Measurements from ENCODE around the gene CIC.
"Not testable (repeated sequence)": the region's sequence is repeated elsewhere in the genome, so short reads cannot be mapped to it uniquely, and the experiment has no call there.

The CIC gene

GRCh38 chr19:42328854-42329253 is 59.8 kb downstream of the CIC start:
- DNase-seq (ENCODE audit: low read depth in 1 of 2, low spot score in 1 of 2), result no peak

- no peak for DNase-seq (ENCODE audit: low read depth in 1 of 2, low spot score in 1 of 2)
Measured at GRCh38 chr19:42330241-42330711, 61.2 kb downstream of the CIC start.

- not testable (repeated sequence) for DNase-seq (ENCODE audit: low read depth in 1 of 2, low spot score in 1 of 2)
Measured at GRCh38 chr19:42331333-42331732, 62.3 kb downstream of the CIC start.

- no peak for DNase-seq (ENCODE audit: low read depth in 1 of 2, low spot score in 1 of 2)
Measured at GRCh38 chr19:42332059-42332458, 63.0 kb downstream of the CIC start.

- DNase-seq (ENCODE audit: low read depth in 1 of 2, low spot score in 1 of 2), result no peak
Measured at GRCh38 chr19:42333018-42333417, 64.0 kb downstream of the CIC start.

- DNase-seq (ENCODE audit: low read depth in 1 of 2, low spot score in 1 of 2), result no peak
Measured at GRCh38 chr19:42333975-42334696, 65.1 kb downstream of the CIC start.

- DNase-seq (ENCODE audit: low read depth in 1 of 2, low spot score in 1 of 2), result no peak
Measured at GRCh38 chr19:42334697-42335373, 65.8 kb downstream of the CIC start.

- no peak for DNase-seq (ENCODE audit: low read depth in 1 of 2, low spot score in 1 of 2)
Measured at GRCh38 chr19:42335374-42335936, 66.4 kb downstream of the CIC start.

GRCh38 chr19:42335971-42336370 is 66.9 kb downstream of the CIC start:
- no peak for DNase-seq (ENCODE audit: low read depth in 1 of 2, low spot score in 1 of 2)

- DNase-seq (ENCODE audit: low read depth in 1 of 2, low spot score in 1 of 2), result not testable (repeated sequence)
Measured at GRCh38 chr19:42339126-42339860, 70.2 kb downstream of the CIC start.

- DNase-seq (ENCODE audit: low read depth in 1 of 2, low spot score in 1 of 2), result not testable (repeated sequence)
Measured at GRCh38 chr19:42339922-42340321, 70.9 kb downstream of the CIC start.

- no peak for DNase-seq (ENCODE audit: low read depth in 1 of 2, low spot score in 1 of 2)
Measured at GRCh38 chr19:42343344-42344110, 74.5 kb downstream of the CIC start.

- DNase-seq (ENCODE audit: low read depth in 1 of 2, low spot score in 1 of 2), result no peak
Measured at GRCh38 chr19:42344336-42344893, 75.4 kb downstream of the CIC start.

Measured in activated CD4-positive, alpha-beta T cell treated with anti-CD3 and anti-CD28 coated beads, Interleukin-2, amount 50 U/mL, for 24 hours (primary cell).